Smooth muscle cell (in vitro differentiated cells): ENCODE data around the gene CLEC10A. TPM values are rescaled to one million over a fixed set of nuclear protein-coding genes. Genes with fewer than 3 reads are reported as not detected.
"Not testable (repeated sequence)": the region's sequence is repeated elsewhere in the genome, so short reads cannot be mapped to it uniquely, and the experiment has no call there.

Experiments used
- DNase-seq: peaks from one replicate; lab custom pipeline; 2025; ENCODE audit not compliant: unreplicated experiment; lab: John Stamatoyannopoulos, UW
- H2AFZ ChIP-seq: fragments of 200-600 bp; sonication (generic); 2 replicates; pipeline ENCODE4 v1.6.0; 2016; ENCODE audit warnings: antibody characterized with exemption, low read depth, mild to moderate bottlenecking
- H3F3A ChIP-seq: fragments of 200-600 bp; sonication (generic); 2 replicates; pipeline ENCODE4 v1.6.0; 2017; ENCODE audit warnings: antibody characterized with exemption, low read depth
- H3K27ac ChIP-seq: fragments of 200-600 bp; sonication (generic); 2 replicates; pipeline ENCODE4 v1.5.1; 2016; ENCODE audit warnings: low read depth, mild to moderate bottlenecking
- H3K27me3 ChIP-seq: fragments of 200-600 bp; sonication (generic); 2 replicates; pipeline ENCODE4 v1.6.1; 2016; ENCODE audit warnings: low read depth, mild to moderate bottlenecking
- H3K36me3 ChIP-seq: fragments of 200-600 bp; sonication (generic); 2 replicates; pipeline ENCODE4 v1.5.1; 2016; ENCODE audit warnings: low read depth
- H3K4me1 ChIP-seq: fragments of 200-600 bp; sonication (generic); 2 replicates; pipeline ENCODE4 v1.5.1; 2016; ENCODE audit warnings: low read depth
- H3K4me2 ChIP-seq: fragments of 200-600 bp; sonication (generic); 2 replicates; pipeline ENCODE4 v1.6.0; 2016; ENCODE audit warnings: mild to moderate bottlenecking
- H3K4me3 ChIP-seq: fragments of 200-600 bp; sonication (generic); 2 replicates; pipeline ENCODE4 v1.5.1; 2016; ENCODE audit warnings: mild to moderate bottlenecking
- H3K79me2 ChIP-seq: fragments of 200-600 bp; sonication (generic); 2 replicates; pipeline ENCODE4 v1.6.0; 2016; ENCODE audit warnings: low read depth, mild to moderate bottlenecking
- H3K9ac ChIP-seq: fragments of 200-600 bp; sonication (generic); 2 replicates; pipeline ENCODE4 v1.6.0; 2016; ENCODE audit warnings: low read depth
- H3K9me3 ChIP-seq: fragments of 200-600 bp; sonication (generic); replicated peaks from 2 replicates; pipeline ENCODE4 v1.5.1; 2016; ENCODE audit warnings: low read depth
- H4K20me1 ChIP-seq: fragments of 200-600 bp; sonication (generic); 2 replicates; pipeline ENCODE4 v1.6.0; 2016; ENCODE audit warnings: low read depth
- WGBS: methylation state at CpG from one replicate; pipeline ENCODE4 v1.1.7; 2016; ENCODE audit warnings: low lambda C conversion rate; 5-methylcytosine and 5-hydroxymethylcytosine counted together
- polyA plus RNA-seq: library from polyadenylated mRNA; unstranded; fragments of >200 nt; fragmentation: Nextera tagmentation; extraction: Ambion mirVana; gene quantifications from 2 replicates; pipeline ENCODE4 v1.2.1, GENCODE V29; 2016
- total RNA-seq: library from RNA; depleted of rRNA; stranded (reverse); fragments of >200 nt; gene quantifications from 2 replicates; pipeline ENCODE4 v1.2.3, GENCODE V29; 2014
- TF ChIP-seq, protein P1 (sequence below): fragments of 200-600 bp; sonication (generic); IDR thresholded peaks from 2 replicates; pipeline ENCODE4 v1.5.1; 2017; ENCODE audit warnings: borderline replicate concordance, mild to moderate bottlenecking, antibody characterized with exemption; ENCODE audit not compliant: insufficient read depth, poor library complexity, severe bottlenecking

The CLEC10A gene
- total and polyA plus RNA-seq, 2 experiments from 2014 or later = not detected

DNA sequence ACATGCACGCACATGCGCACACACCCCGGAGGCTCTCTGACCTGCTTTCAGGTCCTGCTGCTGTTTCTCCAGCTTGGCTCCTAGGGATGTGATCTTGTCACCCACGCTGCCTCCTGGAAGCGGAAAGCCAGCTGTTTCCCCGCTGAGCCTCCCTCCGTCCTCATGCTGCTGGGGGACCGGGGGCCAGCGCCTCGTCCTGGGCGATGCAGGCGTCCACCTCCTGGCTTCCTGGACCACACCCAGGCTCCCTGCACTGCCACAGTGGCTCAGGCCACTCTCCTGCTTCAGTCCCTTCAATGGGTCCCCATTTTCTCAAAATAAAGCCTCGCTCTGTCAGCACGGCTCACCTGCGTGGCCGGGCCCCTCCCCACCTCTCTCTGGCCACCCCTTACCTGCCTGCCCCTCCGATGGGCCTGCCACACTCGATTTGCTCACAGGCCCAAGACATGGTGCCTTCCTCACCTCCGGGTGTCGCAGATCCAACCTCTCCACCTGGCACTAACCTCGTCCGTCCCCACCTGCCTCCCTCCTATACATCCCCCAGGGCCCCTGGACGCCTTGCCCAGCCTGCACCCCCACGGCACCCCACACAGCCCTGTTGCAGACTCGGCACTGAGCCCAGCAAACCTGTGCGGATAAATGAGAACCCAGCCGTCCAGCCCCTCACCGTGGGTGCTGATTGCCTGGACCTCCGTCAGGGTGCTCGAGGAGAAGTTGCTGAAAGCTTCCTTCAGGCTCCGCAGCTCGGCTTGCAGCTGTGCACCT, 27.9 kb upstream of the CLEC10A start:
- no peaks in the 10 kb centered on the region for H3K79me2 ChIP-seq
- H3K4me3 ChIP-seq = no peak overlapping the region
- no peaks in the 10 kb centered on the region for H4K20me1 ChIP-seq
- H3K27ac ChIP-seq = no peak overlapping the region
- no peak overlapping the region for H3K4me2 ChIP-seq
- H3K4me1 ChIP-seq = no peaks in the 10 kb centered on the region
- H3K27me3 ChIP-seq = peaks cover 6% of the 10 kb centered on the region
- DNase-seq = no peak
- TF ChIP-seq, protein P1, sequence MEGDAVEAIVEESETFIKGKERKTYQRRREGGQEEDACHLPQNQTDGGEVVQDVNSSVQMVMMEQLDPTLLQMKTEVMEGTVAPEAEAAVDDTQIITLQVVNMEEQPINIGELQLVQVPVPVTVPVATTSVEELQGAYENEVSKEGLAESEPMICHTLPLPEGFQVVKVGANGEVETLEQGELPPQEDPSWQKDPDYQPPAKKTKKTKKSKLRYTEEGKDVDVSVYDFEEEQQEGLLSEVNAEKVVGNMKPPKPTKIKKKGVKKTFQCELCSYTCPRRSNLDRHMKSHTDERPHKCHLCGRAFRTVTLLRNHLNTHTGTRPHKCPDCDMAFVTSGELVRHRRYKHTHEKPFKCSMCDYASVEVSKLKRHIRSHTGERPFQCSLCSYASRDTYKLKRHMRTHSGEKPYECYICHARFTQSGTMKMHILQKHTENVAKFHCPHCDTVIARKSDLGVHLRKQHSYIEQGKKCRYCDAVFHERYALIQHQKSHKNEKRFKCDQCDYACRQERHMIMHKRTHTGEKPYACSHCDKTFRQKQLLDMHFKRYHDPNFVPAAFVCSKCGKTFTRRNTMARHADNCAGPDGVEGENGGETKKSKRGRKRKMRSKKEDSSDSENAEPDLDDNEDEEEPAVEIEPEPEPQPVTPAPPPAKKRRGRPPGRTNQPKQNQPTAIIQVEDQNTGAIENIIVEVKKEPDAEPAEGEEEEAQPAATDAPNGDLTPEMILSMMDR = no peak
- no peaks in the 10 kb centered on the region for H3F3A ChIP-seq
- H3K9ac ChIP-seq = no peak overlapping the region
- 94% methylated on average over 28 of the region's 32 CpGs for WGBS
- no peak overlapping the region for H2AFZ ChIP-seq
- H3K36me3 ChIP-seq = no peaks in the 10 kb centered on the region
- no peaks in the 10 kb centered on the region for H3K9me3 ChIP-seq

DNA sequence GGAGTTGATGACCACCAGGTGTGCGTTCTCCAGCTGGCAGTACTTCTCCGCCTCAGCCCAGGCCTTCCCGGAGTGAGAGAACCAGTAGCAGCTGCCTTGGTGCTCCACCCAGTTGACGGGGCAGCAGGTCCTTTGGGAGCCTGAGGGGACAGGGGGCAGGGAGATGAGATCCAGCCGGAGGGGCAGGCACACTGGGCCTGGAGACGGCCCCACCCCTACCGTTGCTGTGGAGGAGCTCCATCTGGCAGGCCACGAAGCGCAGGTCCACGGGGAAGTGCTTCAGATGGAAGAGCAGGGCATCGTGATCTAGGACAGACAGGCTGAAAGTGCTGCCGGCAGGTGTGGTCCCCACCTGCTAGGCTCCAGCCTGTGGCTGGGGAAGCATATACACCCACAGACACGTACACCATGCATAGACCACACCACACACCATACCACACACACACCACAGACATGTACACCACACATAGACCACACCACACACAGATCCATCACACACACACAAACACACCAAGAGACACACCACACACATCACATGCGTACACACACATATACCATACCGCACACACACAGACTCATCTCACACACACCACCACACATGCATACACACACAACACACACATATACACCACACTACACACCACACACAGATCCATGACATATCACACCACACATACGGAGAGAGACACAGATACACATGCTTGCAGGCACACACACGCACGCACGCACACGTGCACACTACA, 27.1 kb upstream of the CLEC10A start:
- Histone ChIP-seq H3K9ac (no peak overlapping the region), H3K4me1 (no peaks in the 10 kb centered on the region), H2AFZ (no peak overlapping the region), H3K4me3 (no peak overlapping the region), H3K36me3 (no peaks in the 10 kb centered on the region), H3K9me3 (no peaks in the 10 kb centered on the region), H3K4me2 (no peak overlapping the region), H3K27me3 (peaks cover 12% of the 10 kb centered on the region), H4K20me1 (no peaks in the 10 kb centered on the region), H3K79me2 (no peaks in the 10 kb centered on the region), H3F3A (no peaks in the 10 kb centered on the region), H3K27ac (no peak overlapping the region)
- WGBS = 95% methylated on average over 20 of the region's 20 CpGs
- no peak for DNase-seq
- TF ChIP-seq, protein P1 = no peak

DNA sequence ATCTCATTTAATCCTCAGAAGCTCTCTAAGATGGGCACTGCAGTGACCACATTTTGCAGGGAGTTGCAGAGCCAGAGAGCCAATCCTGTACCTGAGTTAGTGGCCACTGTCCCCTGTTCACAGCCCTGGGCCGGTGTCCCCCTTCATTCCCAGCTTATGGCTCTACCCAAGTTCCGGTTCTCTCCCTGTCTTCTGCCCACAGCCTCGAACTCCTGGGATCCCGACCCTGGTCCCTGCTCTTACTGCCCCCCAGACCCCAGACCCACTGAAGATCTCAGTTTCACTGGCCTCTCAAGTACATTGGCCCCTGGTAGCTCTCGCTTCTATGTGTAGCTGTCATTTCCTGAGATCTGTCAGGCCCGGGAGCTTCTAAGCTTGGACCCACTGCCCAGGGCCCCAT, 22.4 kb upstream of the CLEC10A start:
- no peak overlapping the region for H3K9ac ChIP-seq
- H3K36me3 ChIP-seq = no peaks in the 10 kb centered on the region
- WGBS = 89% methylated on average over 6 of the region's 6 CpGs
- no peaks in the 10 kb centered on the region for H3F3A ChIP-seq
- TF ChIP-seq, protein P1 = no peak
- no peak for DNase-seq
- H2AFZ ChIP-seq = no peak overlapping the region
- H3K4me1 ChIP-seq = no peaks in the 10 kb centered on the region
- H3K4me2 ChIP-seq = no peak overlapping the region
- H3K27ac ChIP-seq = no peak overlapping the region
- no peaks in the 10 kb centered on the region for H3K9me3 ChIP-seq
- H3K4me3 ChIP-seq = no peak overlapping the region
- no peaks in the 10 kb centered on the region for H3K79me2 ChIP-seq
- H3K27me3 ChIP-seq = peaks cover 34% of the 10 kb centered on the region
- no peaks in the 10 kb centered on the region for H4K20me1 ChIP-seq

DNA sequence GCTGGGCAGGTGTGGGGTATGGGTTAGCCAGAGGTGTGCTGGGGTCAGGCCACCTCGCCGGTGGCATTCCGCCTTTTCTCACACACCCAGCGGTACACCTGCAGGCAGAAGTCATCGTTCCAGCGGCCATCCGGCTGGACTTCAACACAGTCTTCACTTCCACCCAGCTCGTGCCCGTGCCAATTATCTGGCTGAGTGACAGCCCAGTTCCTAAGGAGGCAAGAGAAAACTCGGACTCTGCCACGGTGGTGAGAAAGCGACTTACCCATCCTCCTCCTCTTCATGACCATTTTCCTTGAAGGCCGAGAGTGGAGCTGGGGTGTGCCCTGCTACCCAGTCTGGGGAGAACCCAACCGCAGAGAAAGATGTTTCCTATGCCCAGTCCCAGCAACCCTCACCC, 21.5 kb upstream of the CLEC10A start:
- 96% methylated on average over 14 of the region's 14 CpGs for WGBS
- TF ChIP-seq, protein P1 = no peak

DNA sequence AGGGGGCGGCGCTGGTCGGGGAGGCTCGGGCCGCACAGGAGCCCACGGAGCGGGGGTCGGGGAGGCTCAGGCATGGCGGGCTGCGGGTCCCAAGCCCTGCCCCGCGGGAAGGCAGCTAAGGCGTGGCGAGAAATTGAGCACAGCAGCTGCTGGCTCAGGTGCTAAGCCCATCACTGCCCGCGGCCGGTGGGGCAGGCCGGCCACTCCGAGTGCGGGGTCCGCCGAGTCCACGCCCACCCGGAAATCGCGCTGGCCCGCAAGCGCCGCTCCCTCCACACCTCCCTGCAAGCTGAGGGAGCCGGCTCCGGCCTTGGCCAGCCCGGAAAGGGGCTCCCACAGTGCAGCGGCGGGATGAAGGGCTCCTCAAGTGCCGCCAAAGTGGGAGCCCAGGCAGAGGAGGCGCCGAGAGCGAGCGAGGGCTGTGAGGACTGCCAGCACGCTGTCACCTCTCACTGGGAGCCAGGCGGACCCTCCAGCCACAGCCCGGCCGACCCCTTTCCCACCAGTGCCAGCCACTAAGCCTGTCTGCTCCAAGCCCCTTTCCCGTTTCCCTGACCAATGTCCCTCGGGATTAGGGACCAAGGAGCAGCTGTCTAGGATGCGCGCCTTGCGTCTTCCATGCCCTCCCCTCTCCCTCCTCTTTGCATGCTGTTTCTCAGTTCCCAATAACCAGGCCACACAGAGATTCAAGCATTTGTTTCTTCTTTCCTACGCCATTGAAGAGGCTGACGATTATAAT, 20.8 kb upstream of the CLEC10A start:
- Histone ChIP-seq H3K27me3 (peaks cover 34% of the 10 kb centered on the region), H3K4me2 (peak overlapping the region; percentile 40), H3K4me3 (peak overlapping the region; percentile 3)
- not testable (repeated sequence) for H3K36me3 ChIP-seq, H3K4me1 ChIP-seq, H3F3A ChIP-seq, H3K79me2 ChIP-seq, H4K20me1 ChIP-seq, H3K9ac ChIP-seq, H2AFZ ChIP-seq, H3K9me3 ChIP-seq, DNase-seq, H3K27ac ChIP-seq
- 43% methylated on average over 37 of the region's 50 CpGs for WGBS

More for the DNA sequence above, 21.5 kb upstream of the CLEC10A start:
- no peaks in the 10 kb centered on the region for H3K79me2 ChIP-seq
- H3F3A ChIP-seq = no peaks in the 10 kb centered on the region
- H3K9ac ChIP-seq = no peak overlapping the region
- no peak overlapping the region for H2AFZ ChIP-seq
- no peak for DNase-seq
- H3K27ac ChIP-seq = no peak overlapping the region
- H3K4me1 ChIP-seq = no peaks in the 10 kb centered on the region
- H3K4me2 ChIP-seq = no peak overlapping the region
- H3K27me3 ChIP-seq = peaks cover 34% of the 10 kb centered on the region
- H3K4me3 ChIP-seq = no peak overlapping the region
- no peaks in the 10 kb centered on the region for H4K20me1 ChIP-seq
- H3K9me3 ChIP-seq = no peaks in the 10 kb centered on the region
- H3K36me3 ChIP-seq = no peaks in the 10 kb centered on the region
